HL-60 (cell line): ENCODE results near the gene COL4A2.

Source experiments
- DNase-seq, 2 experiments: peaks; one replicate each; pipeline ENCODE4 v3.0.0-alpha.2; 2010 to 2020; ENCODE audit warnings: low read depth in 1 of 2, low spot score in 1 of 2
- H3K27ac ChIP-seq: fragments of 250-450 bp; sonication (Bioruptor Pico); replicated peaks from 2 replicates; pipeline ENCODE4 v1.5.1; 2020; ENCODE audit warnings: mild to moderate bottlenecking, moderate library complexity
- H3K27me3 ChIP-seq: fragments of 250-450 bp; sonication (Bioruptor Pico); 2 replicates; pipeline ENCODE4 v1.5.1; 2021; ENCODE audit warnings: mild to moderate bottlenecking, moderate library complexity; ENCODE audit not compliant: insufficient read depth, poor library complexity, severe bottlenecking
- H3K4me3 ChIP-seq: replicated peaks from 2 replicates; pipeline ENCODE4 v1.5.1; 2011; ENCODE audit warnings: mild to moderate bottlenecking, control low read depth, low read length; ENCODE audit not compliant: insufficient read depth
- GABPA ChIP-seq: IDR thresholded peaks from 2 replicates; pipeline ENCODE4 v1.6.1; 2012; ENCODE audit warnings: low read depth
- POLR2AphosphoS5 ChIP-seq: IDR thresholded peaks from 2 replicates; pipeline ENCODE4 v1.6.1; 2012; ENCODE audit warnings: low read depth
- REST ChIP-seq: IDR thresholded peaks from 2 replicates; pipeline ENCODE4 v1.6.1; 2012; ENCODE audit warnings: low read depth; ENCODE audit not compliant: insufficient replicate concordance
- SPI1 ChIP-seq: IDR thresholded peaks from 2 replicates; pipeline ENCODE4 v1.6.1; 2012; ENCODE audit warnings: low read depth, mild to moderate bottlenecking, borderline replicate concordance
- TF ChIP-seq, protein P1 (sequence below): IDR thresholded peaks from one replicate; pipeline ENCODE4 v1.5.1; 2011; ENCODE audit warnings: low read length, control low read depth, inconsistent platforms; ENCODE audit not compliant: insufficient read depth

COL4A2 gene

DNA sequence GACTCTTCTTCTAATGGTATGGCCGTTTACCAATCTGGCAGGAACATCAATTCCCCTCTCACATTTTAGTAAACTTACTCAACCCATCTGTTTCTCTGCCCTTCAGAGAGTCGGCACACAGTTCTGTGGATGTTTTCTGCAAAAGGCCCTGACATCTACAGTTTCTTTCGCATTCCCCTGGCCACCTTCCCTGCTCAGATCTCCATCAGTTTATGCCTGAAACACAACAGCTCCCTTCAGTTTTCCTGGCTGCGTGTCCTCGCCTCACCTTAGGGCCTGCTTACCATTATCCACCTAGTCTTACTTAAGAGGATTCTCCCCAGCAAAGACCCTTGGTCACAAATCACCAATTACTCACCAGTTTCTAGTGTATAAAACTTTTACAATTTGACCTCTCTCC is 25.3 kb upstream of the COL4A2 start:
- TF ChIP-seq REST (no peak), GABPA (no peak), POLR2AphosphoS5 (no peak), SPI1 (no peak)
- TF ChIP-seq, protein P1, sequence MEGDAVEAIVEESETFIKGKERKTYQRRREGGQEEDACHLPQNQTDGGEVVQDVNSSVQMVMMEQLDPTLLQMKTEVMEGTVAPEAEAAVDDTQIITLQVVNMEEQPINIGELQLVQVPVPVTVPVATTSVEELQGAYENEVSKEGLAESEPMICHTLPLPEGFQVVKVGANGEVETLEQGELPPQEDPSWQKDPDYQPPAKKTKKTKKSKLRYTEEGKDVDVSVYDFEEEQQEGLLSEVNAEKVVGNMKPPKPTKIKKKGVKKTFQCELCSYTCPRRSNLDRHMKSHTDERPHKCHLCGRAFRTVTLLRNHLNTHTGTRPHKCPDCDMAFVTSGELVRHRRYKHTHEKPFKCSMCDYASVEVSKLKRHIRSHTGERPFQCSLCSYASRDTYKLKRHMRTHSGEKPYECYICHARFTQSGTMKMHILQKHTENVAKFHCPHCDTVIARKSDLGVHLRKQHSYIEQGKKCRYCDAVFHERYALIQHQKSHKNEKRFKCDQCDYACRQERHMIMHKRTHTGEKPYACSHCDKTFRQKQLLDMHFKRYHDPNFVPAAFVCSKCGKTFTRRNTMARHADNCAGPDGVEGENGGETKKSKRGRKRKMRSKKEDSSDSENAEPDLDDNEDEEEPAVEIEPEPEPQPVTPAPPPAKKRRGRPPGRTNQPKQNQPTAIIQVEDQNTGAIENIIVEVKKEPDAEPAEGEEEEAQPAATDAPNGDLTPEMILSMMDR = no peak
- H3K4me3 ChIP-seq = no peak overlapping the region
- DNase-seq = no peak
- no peak overlapping the region for H3K27ac ChIP-seq
- peaks cover 8% of the 10 kb centered on the region for H3K27me3 ChIP-seq

DNA sequence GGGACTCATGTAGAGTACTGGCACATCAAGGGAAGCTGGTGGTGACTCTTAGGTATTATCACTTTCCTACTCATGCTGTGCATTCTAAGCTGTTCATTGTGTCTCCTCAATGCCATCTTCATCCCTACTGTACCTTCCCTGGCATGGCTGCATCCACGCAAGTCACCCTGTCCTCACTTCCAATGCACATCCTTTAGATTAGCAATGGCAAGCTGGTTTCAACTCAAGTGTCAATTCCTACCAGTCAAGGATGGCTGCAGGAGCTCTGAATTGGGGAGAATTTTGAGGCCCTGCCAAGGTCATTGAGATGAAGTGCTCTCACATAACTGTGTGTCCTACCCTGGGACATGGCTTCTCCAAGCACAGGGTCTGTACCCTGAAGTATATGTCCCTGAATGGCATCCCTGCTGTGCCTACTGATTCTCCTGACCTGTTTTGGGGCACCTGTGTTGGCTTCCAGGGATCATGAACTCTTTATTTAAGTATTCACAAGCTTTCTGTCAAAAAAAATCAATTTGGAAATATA is 24.7 kb upstream of the COL4A2 start:
- no peak overlapping the region for H3K27ac ChIP-seq
- TF ChIP-seq GABPA (no peak), SPI1 (no peak), POLR2AphosphoS5 (no peak), REST (no peak)
- TF ChIP-seq, protein P1 = no peak
- DNase-seq = no peak

GRCh38 chr13:110283736-110284517 is 23.2 kb upstream of the COL4A2 start:
- TF ChIP-seq REST = no peak
- TF ChIP-seq, protein P1 = no peak
- TF ChIP-seq SPI1 = no peak
- no peak for TF ChIP-seq GABPA
- no peak for TF ChIP-seq POLR2AphosphoS5
- H3K27ac ChIP-seq = no peak overlapping the region
- no peak overlapping the region for H3K4me3 ChIP-seq

More for the DNA sequence above, 24.7 kb upstream of the COL4A2 start:
- H3K27me3 ChIP-seq = peaks cover 8% of the 10 kb centered on the region
- no peak overlapping the region for H3K4me3 ChIP-seq

More at GRCh38 chr13:110283736-110284517, 23.2 kb upstream of the COL4A2 start:
- H3K27me3 ChIP-seq = peaks cover 11% of the 10 kb centered on the region
- DNase-seq = no peak
